Stimulated activated CD8-positive, alpha-beta memory T cell treated with anti-CD3 and anti-CD28 coated beads, Interleukin-15, amount 100 ng/mL, for 4 hours (primary cell): ENCODE measurements around the gene SEZ6.

ENCODE experiments used
- DNase-seq, 2 donors: peaks; one replicate each; pipeline ENCODE4 v3.0.0-alpha.2; 2020; ENCODE audit warnings: low read depth in 2 of 2

The SEZ6 gene, protein sequence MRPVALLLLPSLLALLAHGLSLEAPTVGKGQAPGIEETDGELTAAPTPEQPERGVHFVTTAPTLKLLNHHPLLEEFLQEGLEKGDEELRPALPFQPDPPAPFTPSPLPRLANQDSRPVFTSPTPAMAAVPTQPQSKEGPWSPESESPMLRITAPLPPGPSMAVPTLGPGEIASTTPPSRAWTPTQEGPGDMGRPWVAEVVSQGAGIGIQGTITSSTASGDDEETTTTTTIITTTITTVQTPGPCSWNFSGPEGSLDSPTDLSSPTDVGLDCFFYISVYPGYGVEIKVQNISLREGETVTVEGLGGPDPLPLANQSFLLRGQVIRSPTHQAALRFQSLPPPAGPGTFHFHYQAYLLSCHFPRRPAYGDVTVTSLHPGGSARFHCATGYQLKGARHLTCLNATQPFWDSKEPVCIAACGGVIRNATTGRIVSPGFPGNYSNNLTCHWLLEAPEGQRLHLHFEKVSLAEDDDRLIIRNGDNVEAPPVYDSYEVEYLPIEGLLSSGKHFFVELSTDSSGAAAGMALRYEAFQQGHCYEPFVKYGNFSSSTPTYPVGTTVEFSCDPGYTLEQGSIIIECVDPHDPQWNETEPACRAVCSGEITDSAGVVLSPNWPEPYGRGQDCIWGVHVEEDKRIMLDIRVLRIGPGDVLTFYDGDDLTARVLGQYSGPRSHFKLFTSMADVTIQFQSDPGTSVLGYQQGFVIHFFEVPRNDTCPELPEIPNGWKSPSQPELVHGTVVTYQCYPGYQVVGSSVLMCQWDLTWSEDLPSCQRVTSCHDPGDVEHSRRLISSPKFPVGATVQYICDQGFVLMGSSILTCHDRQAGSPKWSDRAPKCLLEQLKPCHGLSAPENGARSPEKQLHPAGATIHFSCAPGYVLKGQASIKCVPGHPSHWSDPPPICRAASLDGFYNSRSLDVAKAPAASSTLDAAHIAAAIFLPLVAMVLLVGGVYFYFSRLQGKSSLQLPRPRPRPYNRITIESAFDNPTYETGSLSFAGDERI

DNA sequence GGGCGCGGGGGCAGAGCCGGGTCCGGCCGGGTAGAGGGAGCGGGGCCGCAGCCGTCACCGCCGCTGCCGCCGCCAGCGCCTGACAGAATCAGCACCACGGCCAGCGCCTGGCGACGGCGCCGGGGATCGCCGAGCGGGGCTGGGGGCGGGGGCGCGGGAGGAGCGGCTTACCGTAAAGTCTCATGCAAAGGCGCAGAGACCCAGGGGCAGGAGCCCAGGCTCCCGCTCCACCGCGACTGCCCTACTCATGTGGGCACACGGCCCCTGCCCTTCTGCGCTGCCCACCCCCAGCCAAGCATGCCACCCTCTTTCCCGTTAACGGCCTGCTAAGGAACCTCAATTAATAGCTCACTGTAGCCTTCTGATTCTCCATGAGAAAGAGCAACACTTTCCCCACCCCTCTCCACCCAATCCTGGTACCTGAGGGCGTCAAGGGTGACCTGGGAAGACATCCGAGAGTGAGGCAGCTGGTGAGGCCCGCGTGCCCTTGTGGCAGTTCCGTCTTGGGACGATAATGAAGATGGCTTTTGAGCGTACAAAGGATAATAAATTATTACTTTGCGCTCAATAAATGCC lies at the start of gene SEZ6:
TSS of gene SEZ6 (minus strand) at position 98 of the 576 bp plus-strand sequence. CDS start 164 bp downstream, outside the sequence.
- DNase-seq: peak in 1 of 2 donors; percentile 13

DNA sequence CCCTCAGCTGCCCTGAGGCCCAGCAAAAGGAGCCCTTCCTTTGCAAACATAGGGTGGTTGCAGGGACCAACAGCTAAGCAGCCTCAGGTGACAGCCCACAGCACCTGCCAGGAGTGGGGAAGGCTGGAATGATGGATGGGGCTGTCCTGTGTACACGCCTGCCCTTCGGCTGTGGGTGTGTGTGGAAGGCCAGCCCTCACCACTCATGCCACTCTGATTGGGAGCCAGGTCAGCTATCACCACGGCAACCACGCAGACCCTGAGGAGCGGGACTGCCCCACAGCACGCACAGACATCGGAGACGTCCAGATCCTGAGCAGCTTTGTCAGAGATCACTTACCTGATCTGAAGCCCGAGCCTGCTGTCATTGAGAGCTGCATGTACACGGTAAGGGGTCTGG lies 49.0 kb upstream of the SEZ6 start:
- DNase-seq: no peak

DNA sequence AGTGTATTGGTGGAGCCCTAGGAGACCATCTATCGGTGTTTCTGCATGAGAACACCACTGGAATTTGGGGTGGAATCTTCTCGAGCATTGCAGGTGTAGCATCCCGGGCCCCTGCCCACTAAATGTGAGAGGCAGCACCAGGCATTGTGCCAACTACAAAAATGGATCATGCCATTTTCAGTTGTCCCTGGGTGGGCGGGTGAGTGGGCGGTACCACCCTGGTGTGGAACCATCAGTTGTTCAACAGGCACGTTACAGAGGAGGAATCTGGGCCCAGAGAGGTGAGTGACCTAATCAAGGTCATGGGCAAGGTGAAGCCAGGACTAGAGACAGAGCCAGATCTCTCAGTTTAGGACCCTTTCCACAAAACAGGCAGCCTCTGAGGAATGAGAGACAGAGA lies 45.9 kb upstream of the SEZ6 start:
- no peak for DNase-seq

DNA sequence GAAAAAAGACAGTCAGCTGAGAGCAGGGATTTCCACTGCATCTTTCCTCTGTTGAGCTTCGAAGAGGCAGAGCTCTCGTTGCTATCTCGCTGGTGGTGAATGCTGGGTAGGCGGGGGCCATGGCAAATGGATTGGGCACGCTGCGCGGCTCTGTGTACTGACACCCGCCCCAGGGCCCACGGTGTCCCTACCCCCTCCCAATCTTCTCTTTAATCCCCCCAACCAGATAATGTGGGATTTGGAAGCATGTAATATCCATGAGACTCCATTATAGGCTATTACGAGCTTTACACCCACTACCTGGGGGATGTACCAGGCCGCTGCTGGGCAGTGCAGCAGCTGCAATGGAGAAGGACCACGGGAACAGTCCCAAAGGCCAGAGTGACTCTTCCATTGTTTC lies 45.4 kb upstream of the SEZ6 start:
- no peak for DNase-seq

DNA sequence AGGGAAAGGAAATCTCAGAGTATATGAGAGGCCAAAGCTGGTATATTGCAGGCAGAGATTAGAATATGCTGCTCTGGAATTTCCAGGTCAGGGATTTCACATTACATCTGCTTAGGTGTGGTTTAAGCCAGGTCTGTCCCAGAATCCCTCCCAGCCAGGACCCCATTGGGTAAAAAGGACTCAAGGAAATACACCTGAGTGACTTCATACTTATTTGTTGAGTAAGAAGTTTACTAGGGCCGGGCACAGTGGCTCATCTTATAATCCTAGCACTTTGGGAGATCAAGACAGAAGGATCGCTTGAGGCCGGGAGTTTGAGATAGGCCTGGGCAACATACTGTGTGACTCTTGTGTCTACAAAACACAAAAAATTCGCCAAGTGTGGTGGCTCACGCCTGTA lies 44.3 kb upstream of the SEZ6 start:
- no peak for DNase-seq

DNA sequence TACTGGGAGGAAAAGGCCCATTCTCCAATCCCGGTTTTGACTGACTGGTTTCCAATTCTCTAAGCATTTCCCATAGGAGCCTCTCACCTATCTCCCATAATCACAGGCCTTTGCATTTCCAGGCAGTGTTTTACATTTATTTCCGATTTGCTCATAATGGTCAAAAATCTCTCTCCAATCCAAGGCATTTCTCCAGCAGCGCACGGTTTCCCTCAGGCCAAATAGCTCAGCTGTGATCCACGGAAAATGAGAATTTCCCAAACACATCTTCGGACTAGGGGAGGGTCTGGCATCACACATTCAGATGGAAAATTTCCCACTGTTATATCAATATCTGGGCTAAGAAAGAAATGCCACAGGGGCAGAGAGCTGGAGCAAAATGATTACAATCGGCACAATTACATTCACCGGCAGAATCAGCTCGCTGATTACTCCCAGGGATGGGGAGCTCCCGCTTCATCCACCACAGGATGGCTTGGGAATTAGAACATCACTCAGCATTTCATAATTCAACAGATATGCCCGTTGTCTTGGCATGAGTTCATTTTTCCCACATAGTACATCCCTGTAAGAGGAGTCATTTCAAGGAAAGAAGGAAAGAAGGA lies 43.8 kb upstream of the SEZ6 start:
- DNase-seq: no peak

DNA sequence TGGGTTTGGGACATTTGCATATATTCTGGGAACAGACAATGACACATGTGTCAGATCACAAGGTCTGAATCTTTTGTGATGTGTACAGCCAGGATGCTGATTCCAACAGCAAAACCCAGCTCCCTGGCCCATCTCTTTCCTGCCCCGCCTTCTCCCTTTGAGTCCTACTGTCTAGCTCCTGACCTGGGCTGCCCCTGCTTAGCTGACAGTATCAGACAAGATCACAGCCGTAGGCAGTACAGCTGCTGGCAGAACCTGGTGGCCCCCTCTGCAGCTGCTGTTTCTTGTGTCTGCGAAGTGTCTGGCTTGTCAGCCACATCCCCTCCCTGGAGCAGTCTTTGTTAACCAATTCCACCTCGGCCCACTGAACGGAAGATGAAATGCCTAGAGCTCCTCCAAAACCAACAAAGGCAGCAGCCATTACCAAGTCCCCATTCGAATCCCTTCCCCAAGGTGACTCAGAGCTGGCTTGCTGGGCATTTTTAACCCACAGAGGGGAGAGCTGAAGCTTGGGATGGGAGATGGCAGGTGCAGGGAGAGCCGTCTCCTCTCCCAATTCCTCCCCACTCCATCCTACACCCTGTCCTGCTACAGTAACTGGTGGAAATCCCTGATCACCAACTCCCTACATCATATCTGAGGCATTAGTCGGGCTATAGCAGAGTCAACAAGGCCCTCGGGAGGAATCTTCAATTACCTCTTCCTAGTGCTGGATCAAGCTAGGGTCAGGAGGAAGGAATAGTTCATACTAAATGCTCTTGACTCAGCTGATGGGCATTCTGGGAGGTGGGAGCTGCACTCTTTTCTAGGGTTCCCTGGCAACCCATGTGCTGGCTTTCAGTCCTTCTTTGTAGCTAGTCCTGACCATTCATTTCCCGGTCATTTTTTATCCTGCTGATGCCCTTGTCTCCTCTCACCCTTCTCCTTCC lies 42.9 kb upstream of the SEZ6 start:
- no peak for DNase-seq

DNA sequence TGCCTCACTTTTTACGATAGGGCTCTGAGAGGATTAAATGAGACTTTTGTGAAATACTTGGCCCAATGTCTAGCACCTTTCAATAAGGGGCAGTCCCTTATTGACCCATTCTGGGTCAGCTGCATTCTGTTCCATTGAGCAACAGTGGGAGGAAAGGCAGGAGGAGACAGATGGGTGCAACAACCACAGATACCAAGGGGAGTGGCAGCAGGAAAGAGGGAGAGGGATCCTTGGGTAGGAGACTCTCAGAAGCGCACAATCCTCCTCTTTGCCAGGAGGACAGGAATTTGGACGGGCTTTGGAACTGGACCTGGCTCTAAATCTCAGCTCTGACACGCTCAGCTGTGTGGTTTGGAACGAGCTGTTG lies 40.6 kb upstream of the SEZ6 start:
- DNase-seq: no peak

DNA sequence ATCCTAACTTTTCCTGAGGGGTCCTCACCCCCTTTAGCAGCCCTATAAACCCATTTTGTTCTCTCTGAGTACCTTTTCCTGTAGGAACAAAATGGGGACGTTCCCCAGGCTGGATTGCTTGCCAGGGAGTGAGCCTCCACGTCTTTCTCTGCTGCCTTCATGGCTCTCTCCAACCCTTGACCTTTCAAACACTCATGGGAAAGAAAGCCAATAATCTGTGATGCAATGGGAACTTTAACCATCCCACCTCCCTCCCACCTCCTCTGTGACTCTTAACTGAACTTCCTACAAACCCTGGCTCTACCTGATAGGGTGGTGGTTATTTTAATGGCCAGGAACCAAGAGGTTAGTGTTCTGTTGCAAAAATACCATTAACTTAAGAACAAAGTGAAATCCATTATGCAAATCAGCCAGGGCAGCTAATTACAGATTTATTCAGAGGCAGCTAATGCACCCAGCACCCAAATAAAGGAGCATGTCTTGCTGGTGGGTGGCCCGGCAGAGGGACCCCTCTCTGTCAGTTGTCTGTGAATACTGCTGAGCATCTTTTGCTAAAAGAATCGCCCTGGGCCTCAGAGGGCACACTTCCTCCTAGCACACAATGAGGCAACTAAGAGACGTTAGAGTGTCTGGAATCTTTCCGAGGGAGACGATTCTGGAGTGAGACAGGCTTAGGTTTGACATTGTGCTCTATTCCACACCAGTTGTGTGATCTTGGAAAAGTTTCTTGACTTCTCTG lies 40.1 kb upstream of the SEZ6 start:
- no peak for DNase-seq

DNA sequence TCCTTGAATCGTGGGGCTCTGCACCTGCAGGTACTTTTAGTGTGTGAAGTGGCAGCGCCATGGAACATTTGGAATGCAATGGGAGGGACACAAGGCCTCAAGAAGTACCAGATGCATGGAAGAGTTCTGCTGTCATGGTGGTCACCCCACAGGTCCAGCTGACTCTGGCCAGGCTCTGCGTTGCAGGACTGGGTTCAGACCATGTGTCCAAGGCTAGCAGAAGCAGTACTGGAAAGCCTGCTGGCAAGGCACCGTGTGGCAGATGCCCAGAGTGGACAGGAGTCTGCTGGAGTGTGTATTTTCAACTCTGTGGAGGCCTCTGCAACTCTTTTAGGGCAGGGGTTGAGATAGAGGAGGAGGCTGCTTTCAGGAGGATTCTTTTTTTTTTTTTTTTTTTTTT lies 39.2 kb upstream of the SEZ6 start:
- no peak for DNase-seq

DNA sequence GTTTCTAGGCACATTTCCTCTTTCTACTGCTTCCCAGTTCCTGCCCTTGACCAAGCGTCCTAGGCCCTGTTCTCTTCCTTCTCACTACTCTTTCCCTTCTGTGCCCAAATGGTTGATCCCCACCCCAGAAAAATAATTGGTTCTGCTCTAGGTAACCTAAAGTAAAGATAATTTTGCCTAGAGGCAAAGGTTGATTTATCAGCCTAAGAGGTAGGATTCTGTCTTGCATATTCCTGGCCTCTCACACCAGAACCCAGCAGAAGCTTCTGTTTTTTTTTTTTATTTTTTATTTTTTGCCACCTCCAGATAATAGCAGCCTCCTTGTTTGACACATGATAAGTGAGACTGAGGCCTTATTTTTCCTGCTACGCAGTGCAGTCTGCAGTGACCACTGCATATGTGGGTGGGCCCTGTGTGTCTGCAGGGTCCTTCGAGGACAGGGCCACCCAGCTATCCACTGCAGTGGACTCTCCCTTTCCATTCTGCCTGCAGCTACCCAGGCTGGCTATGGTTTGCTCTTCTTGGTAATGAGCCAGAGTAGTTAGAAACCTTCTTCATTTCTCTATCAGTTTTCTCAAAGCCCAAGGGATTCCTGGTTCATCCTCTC lies 37.8 kb upstream of the SEZ6 start:
- no peak for DNase-seq

DNA sequence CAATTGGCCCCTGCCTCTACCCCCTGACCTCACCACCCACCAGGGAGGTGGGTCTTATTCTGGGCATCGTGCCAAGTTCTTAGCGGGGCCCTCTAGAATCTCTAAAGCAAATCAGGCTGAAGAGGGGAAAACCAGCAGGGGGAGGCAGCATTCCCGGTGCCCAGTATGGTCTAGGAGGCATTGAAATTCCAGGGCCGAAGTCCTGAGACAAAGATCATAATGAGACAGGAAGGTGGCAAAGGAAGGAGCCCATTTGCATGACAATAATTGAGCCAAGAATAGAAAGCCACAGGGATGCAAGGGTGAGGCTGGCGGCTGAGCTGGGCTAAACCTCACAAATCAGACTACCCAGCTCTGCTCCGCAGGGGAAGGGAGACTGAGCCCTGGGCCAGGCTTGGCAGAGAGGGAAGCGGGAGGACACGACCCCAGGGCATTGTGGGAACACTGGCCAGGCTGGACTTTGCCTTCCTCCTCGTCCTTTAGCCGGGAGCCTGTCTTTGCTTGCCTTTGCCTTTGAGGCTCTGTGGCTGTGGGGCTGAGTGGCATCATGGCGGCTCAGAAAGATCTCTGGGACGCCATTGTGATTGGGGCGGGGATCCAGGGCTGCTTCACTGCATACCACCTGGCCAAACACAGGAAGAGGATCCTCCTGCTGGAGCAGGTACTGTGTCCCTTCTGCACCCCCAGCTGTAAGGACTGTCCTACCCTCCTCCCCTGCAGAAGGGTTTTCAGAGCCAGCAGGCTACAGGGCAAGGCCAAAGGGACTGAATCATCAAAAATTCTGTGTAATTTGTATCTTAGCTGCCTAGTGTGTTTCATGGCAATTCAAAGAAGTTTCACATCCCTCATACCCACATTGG lies 37.1 kb upstream of the SEZ6 start, which contains the start of gene PIPOX:
TSS of gene PIPOX (plus strand) at position 463 of the 860 bp plus-strand sequence. CDS start at position 548, 85 bp downstream.
- no peak for DNase-seq

DNA sequence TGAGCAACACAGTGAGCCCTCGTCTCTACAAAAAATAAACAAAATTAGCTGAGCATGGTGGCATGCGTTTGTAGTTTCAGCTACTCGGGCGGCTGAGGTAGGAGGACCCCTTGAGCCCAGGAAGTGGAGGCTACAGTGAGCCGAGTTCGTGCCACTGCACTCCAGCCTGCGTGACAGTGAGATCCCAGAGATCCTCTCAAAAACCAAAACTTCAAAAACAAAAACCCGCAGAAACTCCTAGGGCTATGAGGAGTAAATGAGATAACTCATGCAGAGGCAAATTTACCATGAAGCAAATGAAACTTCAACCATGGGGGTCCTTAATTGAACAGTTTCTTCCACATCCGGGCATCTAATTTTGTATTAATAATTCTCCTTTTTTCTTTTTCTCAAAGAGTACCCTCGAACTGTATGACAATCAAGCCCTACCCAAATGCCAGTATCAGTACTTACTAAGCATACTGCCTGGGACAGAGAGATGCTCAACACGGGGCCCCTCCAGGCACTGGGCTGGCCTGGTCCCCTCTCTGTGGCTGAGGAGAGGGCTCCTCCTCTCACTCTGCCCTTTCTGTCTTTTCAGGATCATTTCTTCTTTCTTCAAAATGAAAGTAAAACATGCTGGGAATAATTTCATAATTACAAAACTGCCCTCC lies 36.3 kb upstream of the SEZ6 start:
- DNase-seq: no peak

DNA sequence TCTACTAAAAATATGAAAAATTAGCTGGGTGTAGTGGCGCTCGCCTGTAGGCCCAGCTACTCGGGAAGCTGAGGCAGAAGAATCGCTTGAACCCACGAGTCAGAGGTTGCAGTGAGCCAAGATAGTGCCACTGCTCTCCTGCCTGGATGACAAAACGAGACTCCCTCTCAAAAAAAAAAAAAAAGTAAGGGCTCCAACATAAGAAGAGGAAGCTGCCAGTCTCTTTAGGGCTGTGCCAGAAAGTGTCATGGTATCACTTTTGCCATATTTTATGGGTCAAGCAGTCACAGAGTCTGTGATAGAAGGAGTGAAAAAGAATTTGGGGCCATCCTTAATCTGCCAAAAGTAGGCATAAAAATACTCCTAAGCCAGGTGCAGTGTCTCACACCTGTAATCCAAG lies 35.7 kb upstream of the SEZ6 start:
- no peak for DNase-seq

DNA sequence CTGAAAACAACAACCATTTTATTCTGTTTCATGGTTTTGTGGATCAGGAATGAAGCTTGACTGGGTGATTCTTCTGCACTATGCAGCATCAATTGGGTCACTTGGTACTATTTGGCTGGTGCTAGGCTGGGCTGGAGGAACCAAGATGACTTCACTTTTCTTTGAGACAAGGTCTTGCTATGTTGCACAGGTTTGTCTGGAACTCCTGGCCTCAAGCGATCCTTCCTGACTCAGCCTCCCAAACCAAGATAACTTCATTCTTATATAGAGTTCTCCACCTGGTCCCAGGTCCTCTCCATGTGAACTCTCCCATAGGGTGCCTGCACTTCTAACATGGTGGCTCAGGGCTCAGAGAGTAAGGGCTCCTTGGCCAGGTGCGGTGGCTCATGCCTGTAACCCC lies 35.3 kb upstream of the SEZ6 start:
- DNase-seq: no peak

DNA sequence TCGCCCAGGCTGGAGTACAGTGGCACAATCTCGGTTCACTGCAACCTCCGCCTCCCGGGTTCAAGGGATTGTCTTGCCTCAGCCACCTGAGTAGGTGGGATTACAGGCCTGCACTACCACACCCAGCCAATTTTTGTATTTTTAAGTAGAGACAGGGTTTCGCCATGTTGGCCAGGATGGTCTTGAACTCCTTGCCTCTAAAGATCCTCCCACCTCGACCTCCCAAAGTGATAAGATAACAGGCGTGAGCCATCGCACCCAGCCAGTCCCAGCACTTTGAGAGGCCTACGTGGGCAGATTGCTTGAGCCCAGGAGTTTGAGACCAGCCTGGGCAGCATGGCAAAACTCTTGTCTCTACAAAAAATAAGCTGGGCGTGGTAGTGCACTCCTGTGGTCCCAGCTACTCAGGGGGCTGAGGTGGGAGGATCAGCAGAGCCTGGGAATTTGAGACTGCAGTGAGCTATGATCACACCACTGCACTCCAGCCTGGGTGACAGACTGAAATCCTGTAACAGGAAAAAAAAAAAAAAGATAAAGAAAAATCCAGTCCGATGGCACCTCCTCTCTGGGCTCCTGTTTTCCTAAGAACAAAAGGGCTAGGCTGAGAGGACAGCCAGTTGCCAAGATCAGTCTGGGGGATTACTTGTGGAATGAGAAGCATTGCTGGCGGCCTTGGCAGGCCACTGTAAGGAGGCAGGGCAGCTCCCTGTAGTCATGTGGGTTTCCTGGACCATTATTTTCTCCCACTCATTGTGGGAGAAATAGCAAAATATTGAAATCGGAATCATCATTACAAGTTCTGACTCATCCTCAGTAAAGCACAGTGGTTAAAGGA lies 34.1 kb upstream of the SEZ6 start:
- no peak for DNase-seq

DNA sequence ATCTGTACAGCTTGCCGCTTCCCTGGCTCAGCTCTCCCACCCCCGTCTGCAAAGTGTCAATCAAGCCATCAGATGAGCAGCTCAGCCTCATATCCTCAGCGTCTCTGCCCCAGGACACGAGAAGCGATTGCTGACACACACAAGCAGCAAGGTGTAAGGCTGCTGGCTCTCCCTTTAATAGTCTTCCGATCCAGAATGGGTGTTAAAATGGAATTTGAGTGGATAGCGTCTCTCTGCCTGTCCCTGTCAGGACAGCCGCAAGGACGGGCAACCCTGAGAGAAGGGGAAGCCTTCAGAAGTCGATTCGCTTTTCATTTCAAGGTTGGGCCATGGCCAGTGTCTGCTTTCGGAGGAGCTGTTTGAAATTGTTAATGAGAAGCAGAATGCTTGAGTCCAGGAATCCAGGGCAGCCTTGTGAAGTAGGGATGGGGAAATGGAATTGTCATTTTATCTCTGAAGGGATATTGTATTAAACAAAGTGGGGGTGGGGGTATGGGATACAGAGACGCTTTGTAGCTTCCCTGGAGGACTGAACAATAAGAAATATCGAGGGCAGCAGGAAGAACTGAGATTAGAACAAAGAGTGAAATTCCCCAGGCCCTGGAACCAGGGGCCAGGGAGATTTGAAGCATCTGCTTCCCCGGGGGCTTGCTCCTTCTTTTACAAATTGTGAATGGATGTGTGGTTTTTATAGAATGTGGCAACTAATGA lies 32.4 kb upstream of the SEZ6 start:
- no peak for DNase-seq
